Heart left ventricle (tissue), 13 donors: ENCODE data around the gene OLR1.

Experiments
- POLR2A ChIP-seq, 2 donors: fragments of 450-650 bp; IDR thresholded peaks; one replicate each; pipeline ENCODE4 v1.6.1; 2017; ENCODE audit warnings: antibody characterized with exemption in 2 of 2, mild to moderate bottlenecking in 2 of 2, moderate library complexity in 2 of 2
- TF ChIP-seq, protein P1 (sequence below), 12 donors: fragments of 200-600 bp; sonication (generic) in 4 of 12; IDR thresholded peaks; one replicate each; pipeline versions ENCODE4 v1.5.0 to v1.8.0; 2018 to 2022; ENCODE audit warnings: antibody characterized with exemption in 12 of 12, mild to moderate bottlenecking in 5 of 12
- donor health status: ischemic (EF 13 %, LVEDD 7.1; RV severe dilation, severe dysfunction).
- donor health status: DM: no; HTN: yes; CAD: no.
- donor health status: DM: no; HTN: no; CAD: no.
- donor health status: ischemic (EF 25% LVEDD 6.9; RV normal size, moderate dysfunction).
- donor health status: ischemic (EF 25% LVEDD 5.7; RV mildly dilated, moderate dysfunction).
- donor health status: ischemic (EF 35%, LVEDD 5.7; RV mildly dilated, moderate dysfunction).
- donor health status: nonischemic (EF 11% LVEDD 7.7; RV severe dilation, severe dysfunction).
- donor health status: DM: yes; HTN: yes; CAD: no.
- donor health status: PGD.
- donor health status: ischemic (EF 29% LVEDD 5.4; RV normal size, mild dysfunction).
- donor health status: nonischemic (EF 23%, LVEDD 6.1; RV moderate dilation, normal function).

- TF ChIP-seq, protein P1, sequence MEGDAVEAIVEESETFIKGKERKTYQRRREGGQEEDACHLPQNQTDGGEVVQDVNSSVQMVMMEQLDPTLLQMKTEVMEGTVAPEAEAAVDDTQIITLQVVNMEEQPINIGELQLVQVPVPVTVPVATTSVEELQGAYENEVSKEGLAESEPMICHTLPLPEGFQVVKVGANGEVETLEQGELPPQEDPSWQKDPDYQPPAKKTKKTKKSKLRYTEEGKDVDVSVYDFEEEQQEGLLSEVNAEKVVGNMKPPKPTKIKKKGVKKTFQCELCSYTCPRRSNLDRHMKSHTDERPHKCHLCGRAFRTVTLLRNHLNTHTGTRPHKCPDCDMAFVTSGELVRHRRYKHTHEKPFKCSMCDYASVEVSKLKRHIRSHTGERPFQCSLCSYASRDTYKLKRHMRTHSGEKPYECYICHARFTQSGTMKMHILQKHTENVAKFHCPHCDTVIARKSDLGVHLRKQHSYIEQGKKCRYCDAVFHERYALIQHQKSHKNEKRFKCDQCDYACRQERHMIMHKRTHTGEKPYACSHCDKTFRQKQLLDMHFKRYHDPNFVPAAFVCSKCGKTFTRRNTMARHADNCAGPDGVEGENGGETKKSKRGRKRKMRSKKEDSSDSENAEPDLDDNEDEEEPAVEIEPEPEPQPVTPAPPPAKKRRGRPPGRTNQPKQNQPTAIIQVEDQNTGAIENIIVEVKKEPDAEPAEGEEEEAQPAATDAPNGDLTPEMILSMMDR (IDR thresholded peaks at IDR 0.05): no peak
- TF ChIP-seq POLR2A (IDR thresholded peaks at IDR 0.05): no peak
Observed at GRCh38 chr12:10135126-10135525, 36.8 kb downstream of the OLR1 start.
